Measurements from ENCODE around the gene CC2D2A.
"Not testable (repeated sequence)": the region's sequence is repeated elsewhere in the genome, so short reads cannot be mapped to it uniquely, and the experiment has no call there.

CC2D2A gene

DNA sequence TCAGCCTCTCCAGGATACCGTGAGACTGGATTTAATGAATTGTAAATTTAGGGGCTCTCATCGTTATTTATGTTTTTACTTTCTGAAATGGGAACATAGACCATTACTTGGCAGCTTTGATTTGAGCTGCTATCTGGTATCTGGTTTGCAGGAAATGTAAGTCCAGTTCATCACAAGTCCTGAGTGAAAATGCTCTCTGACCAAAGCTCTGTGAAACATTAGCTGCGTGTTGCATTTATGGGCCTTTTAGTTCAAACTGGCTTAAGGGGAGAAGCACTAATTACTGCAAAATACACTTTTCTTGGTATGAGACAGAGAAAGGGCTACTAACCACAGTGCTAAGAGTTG, 420 bp downstream of the CC2D2A start:
- no peak for DNase-seq

- no peak for DNase-seq
These were observed 6.7 kb downstream of the CC2D2A start for GRCh38 chr4:15476396-15476795.

DNA sequence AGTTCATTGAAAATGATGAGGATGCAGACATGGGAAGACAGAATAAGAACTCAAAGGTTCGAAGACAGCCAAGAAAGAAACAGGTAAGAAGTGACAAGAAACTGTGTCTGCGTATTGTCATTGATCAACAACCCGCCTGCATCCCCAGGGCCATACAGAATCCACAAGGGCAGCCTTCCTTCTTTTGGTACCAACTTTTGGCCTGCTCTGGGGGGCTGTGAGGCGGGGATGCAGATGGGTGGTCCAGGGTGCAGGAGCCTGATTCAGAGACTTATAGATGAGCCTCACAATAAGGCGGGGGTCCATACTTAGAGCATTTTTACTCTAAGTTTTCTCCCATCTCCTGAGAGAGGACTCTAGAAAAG, 9.0 kb downstream of the CC2D2A start:
- no peak for DNase-seq

DNA sequence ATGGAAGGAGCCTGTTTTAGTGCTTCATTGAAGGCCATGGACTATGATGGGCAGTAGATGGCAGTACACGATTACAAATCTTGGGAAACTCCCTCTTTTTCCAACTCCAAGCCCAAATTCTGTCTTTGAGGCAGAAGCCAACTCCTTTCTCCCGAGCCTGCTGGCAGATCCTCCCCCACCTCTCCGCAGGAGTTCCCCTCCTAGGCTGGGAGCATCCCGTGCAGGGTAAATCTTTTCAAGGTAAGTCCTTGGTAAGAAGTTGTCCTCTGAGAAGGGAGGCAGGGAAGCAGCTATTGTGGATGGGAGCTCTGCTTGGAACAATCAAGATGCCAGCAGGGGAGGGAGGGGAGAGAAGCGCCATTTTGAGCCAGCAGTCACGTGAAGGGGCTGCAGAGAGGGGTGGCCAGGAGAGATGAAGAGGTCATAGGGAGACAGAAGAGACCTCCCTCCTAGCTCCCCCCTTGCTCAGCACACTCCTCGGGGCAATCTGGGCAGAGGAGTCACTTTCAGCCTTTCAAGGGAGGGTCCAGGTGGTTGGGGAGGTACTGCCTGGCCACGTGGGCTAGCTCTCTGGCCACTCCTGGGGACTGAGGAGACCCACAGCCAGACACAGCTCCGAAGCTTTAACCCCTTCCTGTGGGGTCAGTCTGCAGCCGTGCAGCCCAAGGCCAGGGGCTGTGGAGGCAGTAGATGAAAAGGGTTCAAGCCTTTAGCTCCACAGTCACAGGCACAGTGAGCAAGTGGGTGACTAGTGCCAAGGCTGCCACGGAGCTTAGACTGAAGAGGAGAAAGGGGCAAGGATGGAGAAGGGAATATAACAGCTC, 9.6 kb downstream of the CC2D2A start:
- peak in 1 of 2 donors; percentile 12 for DNase-seq

DNA sequence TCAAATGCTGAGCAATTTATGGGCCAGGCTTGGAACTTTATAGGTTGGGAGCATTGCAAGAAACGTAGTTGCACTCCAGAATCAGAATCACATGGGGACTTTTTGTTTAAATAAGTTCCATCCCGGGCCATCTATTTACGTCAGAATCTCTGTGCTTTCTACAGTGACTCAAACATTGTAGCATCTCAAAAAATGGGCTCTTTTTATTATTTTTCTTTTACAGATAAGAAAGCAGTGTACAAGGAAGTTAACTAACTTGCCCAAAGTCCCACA, 10.2 kb downstream of the CC2D2A start:
- no peak for DNase-seq

DNA sequence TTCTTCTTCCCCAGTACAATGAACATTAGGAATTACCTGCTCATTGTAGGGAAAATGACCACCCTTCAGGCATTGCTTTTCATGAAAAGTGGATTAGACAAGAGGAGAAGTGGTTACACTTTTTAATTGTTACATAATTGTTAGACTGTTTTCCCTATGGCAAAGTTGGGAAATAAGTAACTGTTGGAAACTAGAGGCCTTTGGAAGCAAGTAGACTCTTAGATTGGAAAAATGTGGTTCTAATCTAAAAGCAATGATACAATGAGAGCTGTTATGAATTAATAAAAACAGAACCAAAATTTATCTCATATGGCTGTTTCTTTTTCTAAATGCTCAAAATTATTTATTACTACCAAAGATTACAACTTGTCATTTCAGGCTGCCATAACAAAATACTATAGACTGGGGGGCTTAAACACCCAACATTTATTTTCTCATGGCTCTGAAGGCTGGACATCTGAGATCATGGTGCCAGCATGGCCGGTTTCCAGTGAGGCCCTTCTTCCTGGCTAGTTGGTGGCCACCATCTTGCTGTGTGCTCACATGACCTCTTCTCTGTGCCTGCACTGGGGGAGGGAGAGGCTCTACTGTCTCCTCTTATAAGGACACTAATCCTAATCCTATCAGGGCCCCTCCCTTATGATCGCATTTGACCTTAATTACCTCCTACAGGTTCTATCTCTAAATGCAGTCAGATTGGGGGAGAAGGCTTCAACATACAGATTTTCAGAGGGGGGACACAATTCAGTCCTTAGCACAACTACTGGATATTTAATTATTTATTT, 12.5 kb downstream of the CC2D2A start:
- DNase-seq, result no peak

GRCh38 chr4:15482842-15483241, 13.2 kb downstream of the CC2D2A start:
- DNase-seq, result no peak

DNA sequence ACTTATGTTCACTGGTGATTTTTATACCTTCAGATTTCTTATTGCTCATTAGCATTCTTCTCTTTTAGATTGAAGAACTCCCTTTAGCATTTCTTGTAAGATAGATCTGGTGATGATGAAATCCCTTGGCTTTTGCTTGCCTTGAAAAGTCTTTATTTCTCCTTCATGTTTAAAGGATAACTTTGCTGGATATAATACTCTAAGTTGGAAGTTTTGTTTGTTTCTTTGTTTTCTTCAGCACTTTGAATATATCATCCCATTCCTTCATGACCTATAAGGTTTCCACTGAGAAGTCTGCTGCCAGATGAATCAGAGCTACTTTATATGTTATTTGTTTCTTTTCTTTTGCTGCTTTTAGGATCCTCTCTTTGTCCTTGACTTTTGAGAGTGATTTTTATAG, 18.5 kb downstream of the CC2D2A start:
- no peak for DNase-seq

DNA sequence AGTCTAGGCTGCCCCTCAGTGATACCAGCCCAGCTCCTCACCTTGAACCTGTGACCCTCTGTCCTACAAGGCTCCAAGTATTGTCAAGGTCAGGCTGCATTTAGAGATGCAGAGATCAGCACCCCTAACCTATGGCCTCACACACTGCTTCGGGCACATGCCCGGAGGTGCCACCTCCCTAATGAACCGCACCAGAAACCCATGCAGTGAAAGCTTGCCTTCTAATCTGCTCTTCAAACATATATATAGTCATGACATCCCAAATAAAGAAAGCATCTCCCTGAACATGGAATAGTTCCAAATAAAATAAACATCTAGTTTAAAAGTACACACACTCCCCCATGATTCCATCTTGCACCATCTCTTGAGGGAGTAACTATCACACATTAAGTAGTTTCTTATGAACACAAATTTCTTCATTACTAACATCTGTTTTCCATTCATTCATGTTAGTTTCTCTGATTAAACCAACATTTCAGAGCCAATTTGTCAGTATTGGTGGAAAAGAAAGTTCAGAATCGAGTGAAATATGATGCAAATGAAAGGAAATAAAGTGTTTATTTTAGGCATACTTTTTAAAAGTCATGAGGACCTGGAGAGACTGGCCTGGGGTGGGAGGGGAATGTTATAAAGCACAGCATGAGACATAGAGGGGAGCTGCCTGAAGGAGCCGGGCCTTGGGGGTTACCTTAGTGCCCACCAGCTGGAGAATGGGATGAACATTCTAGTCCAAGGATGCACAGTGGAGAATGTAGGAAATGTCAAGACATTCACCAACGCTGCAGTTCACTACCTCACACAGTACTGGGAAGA, 19.2 kb downstream of the CC2D2A start:
- no peak for DNase-seq

DNA sequence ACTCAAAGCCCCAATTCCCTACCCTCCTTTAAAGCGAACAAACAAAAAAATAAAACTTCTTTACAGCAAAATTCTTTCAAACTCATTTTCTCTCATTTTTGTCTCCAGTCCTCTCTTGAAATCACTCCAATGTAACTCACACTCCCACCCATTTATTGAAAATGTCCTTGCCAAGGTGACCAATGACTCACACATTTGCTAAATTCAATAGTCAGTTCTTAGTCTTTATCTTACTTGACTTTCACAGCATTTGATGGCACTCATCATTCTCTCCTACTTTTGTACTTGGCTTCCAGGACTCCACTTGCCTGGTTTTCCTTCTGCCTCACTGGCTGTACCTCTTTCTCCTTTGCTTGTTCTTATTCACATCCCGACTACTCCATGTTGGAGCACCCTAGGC, 19.9 kb downstream of the CC2D2A start:
- DNase-seq, result no peak

- DNase-seq, result no peak
These were observed 23.7 kb downstream of the CC2D2A start for GRCh38 chr4:15493411-15493810.

DNA sequence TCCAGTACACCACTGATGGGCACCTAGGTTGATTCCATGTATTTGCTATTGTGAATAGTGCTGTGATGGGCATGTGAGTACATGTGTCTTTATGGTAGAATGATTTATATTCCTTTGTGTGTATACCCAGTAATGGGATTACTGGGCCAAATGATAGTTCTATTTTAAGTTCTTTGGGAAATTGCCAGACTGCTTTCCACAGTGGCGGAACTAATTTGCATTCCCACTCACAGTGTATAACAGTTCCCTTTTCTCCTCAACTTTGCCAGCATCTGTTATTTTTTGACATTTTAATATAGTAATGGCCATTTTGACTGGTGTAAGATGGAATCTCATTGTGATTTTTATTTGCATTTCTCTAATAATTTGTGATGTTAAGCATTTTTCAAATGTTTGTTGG, 25.9 kb downstream of the CC2D2A start:
- DNase-seq, result no peak

- no peak for DNase-seq
These were observed 28.7 kb downstream of the CC2D2A start for GRCh38 chr4:15498356-15498755.

DNA sequence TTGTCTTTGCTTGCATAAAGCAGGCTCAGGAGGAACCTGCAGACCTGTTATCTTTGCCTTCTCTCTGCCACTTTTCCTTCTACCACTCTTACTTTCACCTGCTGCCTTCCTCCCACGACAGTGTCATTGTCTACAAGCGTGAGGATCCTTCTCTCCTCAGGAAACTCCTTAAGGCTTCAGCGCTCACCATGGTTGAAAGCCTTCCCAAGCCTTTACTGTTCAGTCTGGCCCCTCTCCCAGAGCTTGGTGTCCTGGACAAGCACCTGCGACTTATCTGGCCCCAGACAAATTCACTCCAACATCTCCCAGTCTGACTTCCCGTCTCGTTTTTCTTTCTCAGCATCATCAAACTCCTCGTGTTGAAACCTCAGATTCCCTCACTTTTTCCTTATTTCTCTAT, 31.0 kb downstream of the CC2D2A start:
- no peak for DNase-seq

DNA sequence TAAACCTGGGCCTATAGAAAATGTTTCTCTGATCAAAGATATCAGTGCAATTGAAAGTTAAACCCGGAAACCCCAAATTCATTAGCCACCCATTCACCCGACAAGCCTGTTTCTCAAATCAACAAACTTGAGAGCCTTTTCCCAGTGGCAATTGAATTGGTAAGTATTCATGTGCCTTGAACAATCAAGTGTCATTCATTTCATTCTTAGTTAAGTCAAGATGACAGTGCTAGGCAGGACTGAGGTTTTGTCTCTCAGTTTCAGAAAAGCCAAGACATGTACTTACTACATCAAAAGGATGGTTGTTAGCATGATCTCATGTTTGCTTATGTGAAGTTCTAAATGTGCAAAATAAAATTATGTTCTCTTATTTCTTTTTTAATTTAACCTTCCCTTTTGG, 32.3 kb downstream of the CC2D2A start:
- DNase-seq, result no peak

- DNase-seq, result no peak
These were observed 32.7 kb downstream of the CC2D2A start for GRCh38 chr4:15502384-15502783.

- DNase-seq, result no peak
These were observed 34.4 kb downstream of the CC2D2A start for GRCh38 chr4:15504041-15504440.

- no peak for DNase-seq
These were observed 36.8 kb downstream of the CC2D2A start for GRCh38 chr4:15506464-15506863.

DNA sequence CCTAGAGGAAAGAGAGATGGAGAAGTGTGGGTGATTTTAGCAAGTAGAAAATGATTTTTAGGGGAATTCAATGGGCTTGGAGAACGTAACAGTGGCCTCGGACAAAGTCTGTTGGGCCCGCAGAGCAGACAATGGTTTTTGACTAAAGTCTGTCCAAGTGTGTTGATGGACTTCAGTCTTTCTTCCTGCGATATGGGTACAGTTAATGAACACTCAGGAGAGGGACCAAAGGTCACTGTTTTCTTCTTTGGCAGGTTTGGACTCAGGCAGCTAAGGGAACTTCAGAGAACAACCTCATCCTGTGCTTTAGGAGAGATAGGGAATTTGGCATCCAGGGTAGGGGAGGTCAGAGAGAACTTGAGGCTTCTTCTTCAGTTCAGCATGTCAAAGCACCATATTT, 38.0 kb downstream of the CC2D2A start:
- no peak for DNase-seq

DNA sequence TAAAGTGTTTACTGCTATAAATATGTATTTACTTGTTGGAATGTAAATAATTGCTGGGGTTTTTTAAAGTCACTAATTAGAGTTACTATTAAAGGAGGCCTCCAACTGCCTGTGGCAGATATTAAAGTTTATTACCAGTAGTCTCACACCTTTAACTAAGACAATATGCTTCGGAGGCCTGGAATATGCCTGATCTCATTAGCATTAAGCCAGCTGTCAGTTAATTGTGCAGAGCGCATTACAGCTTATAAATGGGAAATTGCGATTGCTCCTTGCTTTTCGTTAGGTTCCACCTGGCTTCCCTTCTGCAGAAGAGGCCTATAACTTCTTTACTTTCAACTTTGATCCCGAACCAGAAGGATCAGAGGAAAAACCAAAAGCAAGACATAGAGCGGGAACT, 41.3 kb downstream of the CC2D2A start:
- no peak for DNase-seq

- DNase-seq, result no peak
These were observed 43.9 kb downstream of the CC2D2A start for GRCh38 chr4:15513545-15513944.

GRCh38 chr4:15515106-15515505, 45.4 kb downstream of the CC2D2A start:
- no peak for DNase-seq

GRCh38 chr4:15516494-15516893, 46.8 kb downstream of the CC2D2A start:
- no peak for DNase-seq

GRCh38 chr4:15517681-15518080, 48.0 kb downstream of the CC2D2A start:
- not testable (repeated sequence) for DNase-seq
